ENCODE measurements around the gene OR5K2.

Gene OR5K2

GRCh38 chr3:98497381-98497780 lies at the start of gene OR5K2:
TSS of gene OR5K2 (plus strand) at chr3:98497681. CDS start at chr3:98497681, 0 bp downstream.
- no peak for DNase-seq (ENCODE audit: low read depth, low spot score)

- DNase-seq (ENCODE audit: low read depth, low spot score) = no peak
Observed at GRCh38 chr3:98449606-98450193, 47.8 kb upstream of the OR5K2 start.

GRCh38 chr3:98450372-98450771 lies 47.1 kb upstream of the OR5K2 start:
- no peak for DNase-seq (ENCODE audit: low read depth, low spot score)

GRCh38 chr3:98453827-98454226 lies 43.7 kb upstream of the OR5K2 start:
- no peak for DNase-seq (ENCODE audit: low read depth, low spot score)

GRCh38 chr3:98454929-98455328 lies 42.6 kb upstream of the OR5K2 start:
- DNase-seq (ENCODE audit: low read depth, low spot score) = no peak

GRCh38 chr3:98457543-98457942 lies 39.9 kb upstream of the OR5K2 start:
- no peak for DNase-seq (ENCODE audit: low read depth, low spot score)

GRCh38 chr3:98460220-98460619 lies 37.3 kb upstream of the OR5K2 start:
- no peak for DNase-seq (ENCODE audit: low read depth, low spot score)

GRCh38 chr3:98462901-98463300 lies 34.6 kb upstream of the OR5K2 start, which contains the start of gene OR5K1:
TSS of gene OR5K1 (plus strand) at chr3:98463201. CDS start at chr3:98469577, 6,376 bp downstream.
- DNase-seq (ENCODE audit: low read depth, low spot score) = no peak

- no peak for DNase-seq (ENCODE audit: low read depth, low spot score)
Observed at GRCh38 chr3:98482717-98483482, 14.6 kb upstream of the OR5K2 start.

- no peak for DNase-seq (ENCODE audit: low read depth, low spot score)
Observed at GRCh38 chr3:98483626-98484025, 13.9 kb upstream of the OR5K2 start.

- DNase-seq (ENCODE audit: low read depth, low spot score) = no peak
Observed at GRCh38 chr3:98500019-98500418, 2.5 kb downstream of the OR5K2 start.

GRCh38 chr3:98501270-98501669 lies 3.8 kb downstream of the OR5K2 start:
- DNase-seq (ENCODE audit: low read depth, low spot score) = no peak

- no peak for DNase-seq (ENCODE audit: low read depth, low spot score)
Observed at GRCh38 chr3:98501863-98502576, 4.5 kb downstream of the OR5K2 start.

GRCh38 chr3:98504539-98504938 lies 7.1 kb downstream of the OR5K2 start:
- DNase-seq (ENCODE audit: low read depth, low spot score) = no peak

GRCh38 chr3:98508582-98508981 lies 11.1 kb downstream of the OR5K2 start:
- no peak for DNase-seq (ENCODE audit: low read depth, low spot score)

- DNase-seq (ENCODE audit: low read depth, low spot score) = no peak
Observed at GRCh38 chr3:98512576-98512975, 15.1 kb downstream of the OR5K2 start.

- DNase-seq (ENCODE audit: low read depth, low spot score) = no peak
Observed at GRCh38 chr3:98513091-98513511, 15.6 kb downstream of the OR5K2 start.

- DNase-seq (ENCODE audit: low read depth, low spot score) = no peak
Observed at GRCh38 chr3:98513736-98514135, 16.3 kb downstream of the OR5K2 start.

- no peak for DNase-seq (ENCODE audit: low read depth, low spot score)
Observed at GRCh38 chr3:98514948-98515347, 17.5 kb downstream of the OR5K2 start.

GRCh38 chr3:98518816-98519215 lies 21.3 kb downstream of the OR5K2 start:
- DNase-seq (ENCODE audit: low read depth, low spot score) = no peak

GRCh38 chr3:98519351-98519750 lies 21.9 kb downstream of the OR5K2 start:
- DNase-seq (ENCODE audit: low read depth, low spot score) = no peak

GRCh38 chr3:98521897-98522543 lies 24.5 kb downstream of the OR5K2 start:
- DNase-seq (ENCODE audit: low read depth, low spot score) = peak; percentile 21
